ELF-1 (cell line): ENCODE results near the gene MEGF8.

ENCODE experiments used
- DNase-seq: peaks from one replicate; pipeline ENCODE4 v3.0.0-alpha.2; 2016; ENCODE audit warnings: low read depth, low spot score

Gene MEGF8

GRCh38 chr19:42325308-42325895 is at the start of gene MEGF8:
Gene MEGF8, plus strand, starts transcription at chr19:42325635. Its CDS starts 609 bp downstream, at chr19:42326244.
- peak; percentile 100 for DNase-seq

- no peak for DNase-seq
Observed at GRCh38 chr19:42276284-42276683, 49.2 kb upstream of the MEGF8 start.

- DNase-seq = no peak
Observed at GRCh38 chr19:42276821-42277220, 48.6 kb upstream of the MEGF8 start.

GRCh38 chr19:42277821-42278451 is 47.5 kb upstream of the MEGF8 start:
- no peak for DNase-seq

- DNase-seq = no peak
Observed at GRCh38 chr19:42278452-42279154, 46.8 kb upstream of the MEGF8 start.

GRCh38 chr19:42279155-42279901 is 46.1 kb upstream of the MEGF8 start:
- DNase-seq = no peak

GRCh38 chr19:42279902-42280814 is 45.3 kb upstream of the MEGF8 start:
- DNase-seq = peak; percentile 87

GRCh38 chr19:42280815-42281145 is 44.7 kb upstream of the MEGF8 start:
- no peak for DNase-seq

GRCh38 chr19:42281146-42281826 is 44.1 kb upstream of the MEGF8 start:
- DNase-seq = peak; percentile 60

GRCh38 chr19:42281827-42282762 is 43.3 kb upstream of the MEGF8 start:
- DNase-seq = no peak

GRCh38 chr19:42282819-42283187 is 42.6 kb upstream of the MEGF8 start:
- no peak for DNase-seq

GRCh38 chr19:42283188-42284065 is 42.0 kb upstream of the MEGF8 start:
- DNase-seq = peak; percentile 83

GRCh38 chr19:42284066-42284501 is 41.4 kb upstream of the MEGF8 start:
- peak; percentile 36 for DNase-seq

GRCh38 chr19:42284591-42285341 is 40.7 kb upstream of the MEGF8 start:
- peak; percentile 32 for DNase-seq

GRCh38 chr19:42285541-42285941 is 39.9 kb upstream of the MEGF8 start:
- peak; percentile 20 for DNase-seq

GRCh38 chr19:42285988-42286348 is 39.5 kb upstream of the MEGF8 start:
- DNase-seq = no peak

GRCh38 chr19:42286349-42287016 is 39.0 kb upstream of the MEGF8 start:
- no peak for DNase-seq
